ENCODE measurements around the gene TBX18. TPM values are rescaled to one million over a fixed set of nuclear protein-coding genes. Genes with fewer than 3 reads are reported as not detected.

TBX18 gene
- total RNA-seq, 4 donors from 2014 or later, result 1.6 to 19.3 (median 9.5) TPM

DNA sequence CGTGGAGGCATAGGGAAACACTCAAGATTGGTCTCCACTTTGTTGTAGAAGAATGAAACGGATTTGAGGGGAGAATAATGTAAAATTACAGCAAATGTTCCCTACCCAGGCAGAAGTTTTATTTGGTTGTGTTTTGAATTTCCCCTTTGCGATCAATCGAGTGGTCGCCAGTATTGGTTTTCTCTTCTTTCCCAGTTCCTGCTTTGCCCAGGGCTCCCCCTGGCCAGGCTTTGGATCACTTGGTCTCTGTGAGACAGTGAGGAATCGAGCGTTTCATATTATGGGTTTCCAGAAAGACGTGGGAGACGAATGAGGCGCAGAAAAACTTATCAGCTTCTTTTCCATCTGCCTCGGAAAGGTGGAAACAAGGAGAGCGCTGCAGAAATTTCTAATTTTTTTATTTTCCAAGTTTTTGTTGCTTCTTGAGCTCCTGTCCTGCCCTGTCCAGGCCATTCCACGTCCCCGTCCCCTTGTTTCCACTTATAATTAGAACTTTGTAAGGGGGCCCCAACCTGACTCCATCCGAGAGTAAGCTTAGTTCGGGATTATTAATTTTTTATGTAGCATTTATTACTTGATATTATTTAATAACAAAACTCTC, 7.5 kb upstream of the TBX18 start:
- TF ChIP-seq POLR2A (IDR thresholded peaks at IDR 0.05) (no peak), POLR2AphosphoS5 (IDR thresholded peaks at IDR 0.05) (no peak), EP300 (IDR thresholded peaks at IDR 0.05) (no peak)
- TF ChIP-seq, protein P1, sequence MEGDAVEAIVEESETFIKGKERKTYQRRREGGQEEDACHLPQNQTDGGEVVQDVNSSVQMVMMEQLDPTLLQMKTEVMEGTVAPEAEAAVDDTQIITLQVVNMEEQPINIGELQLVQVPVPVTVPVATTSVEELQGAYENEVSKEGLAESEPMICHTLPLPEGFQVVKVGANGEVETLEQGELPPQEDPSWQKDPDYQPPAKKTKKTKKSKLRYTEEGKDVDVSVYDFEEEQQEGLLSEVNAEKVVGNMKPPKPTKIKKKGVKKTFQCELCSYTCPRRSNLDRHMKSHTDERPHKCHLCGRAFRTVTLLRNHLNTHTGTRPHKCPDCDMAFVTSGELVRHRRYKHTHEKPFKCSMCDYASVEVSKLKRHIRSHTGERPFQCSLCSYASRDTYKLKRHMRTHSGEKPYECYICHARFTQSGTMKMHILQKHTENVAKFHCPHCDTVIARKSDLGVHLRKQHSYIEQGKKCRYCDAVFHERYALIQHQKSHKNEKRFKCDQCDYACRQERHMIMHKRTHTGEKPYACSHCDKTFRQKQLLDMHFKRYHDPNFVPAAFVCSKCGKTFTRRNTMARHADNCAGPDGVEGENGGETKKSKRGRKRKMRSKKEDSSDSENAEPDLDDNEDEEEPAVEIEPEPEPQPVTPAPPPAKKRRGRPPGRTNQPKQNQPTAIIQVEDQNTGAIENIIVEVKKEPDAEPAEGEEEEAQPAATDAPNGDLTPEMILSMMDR (IDR thresholded peaks at IDR 0.05), result no peak
- 12 to 20% methylated on average over 13 to 15 of the region's 16 CpGs for WGBS, 2 donors (ENCODE audit: low coverage in 1 of 2)
- ATAC-seq, result no peak
- Histone ChIP-seq H3K9me3 (peaks cover 0 to 8% (median 0%) of the 10 kb centered on the region in 3 donors), H3K27ac (no peak overlapping the region), H3K4me1 (peaks cover 4 to 21% (median 15%) of the 10 kb centered on the region in 3 donors), H3K4me3 (no peak overlapping the region), H3K27me3 (peaks cover 100% of the 10 kb centered on the region), H3K36me3 (no peaks in the 10 kb centered on the region)

DNA sequence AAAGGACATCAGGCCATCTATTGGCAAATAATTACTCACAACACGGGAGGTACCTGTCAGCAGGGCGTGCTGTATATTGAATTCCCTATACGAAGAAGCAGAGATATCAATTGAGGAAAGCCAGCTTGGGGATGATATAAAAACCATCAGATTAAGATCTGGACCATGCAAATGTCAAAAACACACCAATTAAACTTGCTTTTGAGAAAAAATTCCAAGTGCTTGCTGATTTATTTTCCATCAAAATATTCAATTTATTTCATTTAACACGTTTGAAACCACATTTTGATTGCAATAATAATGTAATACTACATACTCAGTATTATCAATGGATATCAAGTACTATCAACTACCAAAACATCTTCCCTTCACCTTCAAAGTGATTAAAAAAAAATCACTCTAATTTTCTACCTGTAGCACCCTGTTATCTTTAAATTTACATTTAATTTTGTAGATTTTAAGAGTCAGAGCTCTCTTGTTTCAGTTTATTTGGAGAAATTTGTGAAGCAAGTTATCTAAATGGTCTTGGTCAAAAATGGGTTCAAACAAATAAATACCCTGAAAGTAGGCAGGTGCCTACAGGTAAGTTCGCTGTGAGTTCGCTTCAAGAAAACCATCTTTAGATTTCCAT, 6.8 kb upstream of the TBX18 start:
- Histone ChIP-seq H3K4me3 (no peak overlapping the region), H3K4me1 (peaks cover 4 to 21% (median 15%) of the 10 kb centered on the region in 3 donors), H3K9me3 (peaks cover 0 to 8% (median 0%) of the 10 kb centered on the region in 3 donors), H3K27me3 (peaks cover 100% of the 10 kb centered on the region), H3K36me3 (no peaks in the 10 kb centered on the region), H3K27ac (no peak overlapping the region)
- no peak for ATAC-seq
- TF ChIP-seq POLR2A (IDR thresholded peaks at IDR 0.05) (no peak), POLR2AphosphoS5 (IDR thresholded peaks at IDR 0.05) (no peak), EP300 (IDR thresholded peaks at IDR 0.05) (no peak)
- TF ChIP-seq, protein P1 (IDR thresholded peaks at IDR 0.05), result no peak
- WGBS, 2 donors (ENCODE audit: low coverage in 1 of 2), result 16 to 18% methylated on average over 6 of the region's 6 CpGs

DNA sequence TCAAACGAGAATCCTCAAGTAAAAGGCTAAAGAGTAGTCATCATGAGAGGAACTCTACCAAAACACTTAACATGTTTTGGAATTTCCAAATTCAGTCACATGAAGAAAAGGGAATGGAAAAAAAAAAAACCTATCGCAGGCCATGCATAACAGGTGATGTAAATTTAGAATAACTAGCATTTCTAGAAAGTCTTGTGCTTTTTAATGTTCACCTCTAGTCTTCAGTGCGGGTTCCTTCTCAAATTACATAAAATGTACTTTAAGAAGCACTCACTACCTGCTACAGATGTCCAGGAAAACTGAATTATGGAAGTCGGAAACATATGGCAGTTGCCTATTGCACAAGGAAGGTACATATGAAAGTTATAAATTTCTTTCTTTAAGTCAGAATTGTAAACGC, 6.1 kb upstream of the TBX18 start:
- no peaks in the 10 kb centered on the region for H3K36me3 ChIP-seq
- peaks cover 0 to 8% (median 0%) of the 10 kb centered on the region in 3 donors for H3K9me3 ChIP-seq
- no peak overlapping the region for H3K4me3 ChIP-seq
- H3K27ac ChIP-seq, result no peak overlapping the region
- no peak for ATAC-seq
- TF ChIP-seq POLR2A (IDR thresholded peaks at IDR 0.05), result no peak
- TF ChIP-seq EP300 (IDR thresholded peaks at IDR 0.05), result no peak
- TF ChIP-seq POLR2AphosphoS5 (IDR thresholded peaks at IDR 0.05), result no peak
- TF ChIP-seq, protein P1 (IDR thresholded peaks at IDR 0.05), result no peak
- 19 to 39% methylated on average over 5 of the region's 5 CpGs for WGBS, 2 donors (ENCODE audit: low coverage in 1 of 2)
- H3K4me1 ChIP-seq, result peaks cover 4 to 21% (median 15%) of the 10 kb centered on the region in 3 donors
- H3K27me3 ChIP-seq, result peaks cover 100% of the 10 kb centered on the region

DNA sequence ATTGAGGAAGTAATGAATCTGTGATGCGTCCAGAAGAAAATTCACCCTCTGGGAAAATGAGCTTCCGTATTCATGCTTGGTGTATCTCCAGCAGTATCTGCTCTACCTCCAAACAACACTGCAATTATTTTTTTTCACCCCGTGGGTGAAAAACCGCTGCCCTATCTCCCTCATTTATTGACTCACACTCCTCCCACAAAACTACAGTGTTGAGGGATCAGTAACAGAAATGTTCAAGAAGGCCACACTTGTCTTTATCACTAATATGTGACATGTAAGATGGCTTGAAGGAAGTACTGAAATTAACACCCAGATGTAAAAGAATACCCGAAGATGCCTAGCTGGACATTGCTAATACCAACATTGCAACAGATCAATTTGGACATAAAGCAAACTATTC, 4.9 kb upstream of the TBX18 start:
- TF ChIP-seq EP300 (IDR thresholded peaks at IDR 0.05), result no peak
- TF ChIP-seq POLR2A (IDR thresholded peaks at IDR 0.05), result no peak
- no peak for TF ChIP-seq POLR2AphosphoS5 (IDR thresholded peaks at IDR 0.05)
- 18 to 27% methylated on average over 4 to 5 of the region's 5 CpGs for WGBS, 2 donors (ENCODE audit: low coverage in 1 of 2)
- ATAC-seq, result no peak
- H3K36me3 ChIP-seq, result no peaks in the 10 kb centered on the region
- peaks cover 100% of the 10 kb centered on the region for H3K27me3 ChIP-seq
- H3K9me3 ChIP-seq, result peaks cover 0 to 8% (median 0%) of the 10 kb centered on the region in 3 donors
- no peak overlapping the region for H3K4me3 ChIP-seq
- H3K4me1 ChIP-seq, result peaks cover 2 to 21% (median 12%) of the 10 kb centered on the region in 3 donors
- H3K27ac ChIP-seq, result no peak overlapping the region

DNA sequence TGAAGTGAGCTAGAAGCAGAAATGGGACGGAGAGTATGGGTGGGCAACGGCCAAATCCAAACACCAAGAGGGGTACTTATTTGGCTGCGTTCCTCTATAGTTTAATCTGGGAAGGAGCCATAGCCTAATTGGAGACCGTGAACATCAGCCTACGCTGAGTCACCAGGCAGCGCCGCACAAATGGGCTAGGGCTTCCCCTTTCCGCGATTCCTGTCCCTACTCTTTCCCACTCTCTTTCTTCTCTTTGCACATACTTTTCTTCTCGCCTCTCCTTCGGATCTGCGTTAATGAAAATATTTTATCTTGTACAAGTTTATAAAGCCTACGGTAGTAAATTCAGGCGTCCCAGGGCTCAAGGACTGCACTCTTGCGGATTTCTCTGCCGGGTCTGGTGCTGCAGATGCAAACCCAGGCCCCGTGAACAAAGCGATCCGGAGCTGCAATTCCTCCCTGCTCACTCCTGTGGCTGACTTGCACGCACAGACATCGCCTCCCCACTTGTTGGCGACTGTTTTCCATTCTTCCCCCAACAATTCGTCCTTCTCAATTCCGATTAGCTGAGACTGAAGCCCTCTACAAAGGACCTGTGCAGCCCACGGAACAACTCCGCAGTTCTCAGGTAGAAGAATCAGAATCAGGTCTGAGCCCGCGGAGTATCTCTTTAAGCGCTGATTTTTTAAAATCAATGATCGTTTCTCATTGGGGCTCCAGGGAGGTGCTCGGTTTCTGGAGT, 4.2 kb upstream of the TBX18 start:
- ATAC-seq, result no peak
- TF ChIP-seq POLR2AphosphoS5 (IDR thresholded peaks at IDR 0.05) (no peak), EP300 (IDR thresholded peaks at IDR 0.05) (no peak), POLR2A (IDR thresholded peaks at IDR 0.05) (no peak)
- TF ChIP-seq, protein P1 (IDR thresholded peaks at IDR 0.05), result no peak
- H3K9me3 ChIP-seq, result peaks cover 0 to 8% (median 0%) of the 10 kb centered on the region in 3 donors
- 11 to 16% methylated on average over 27 to 30 of the region's 31 CpGs for WGBS, 2 donors (ENCODE audit: low coverage in 1 of 2)
- peaks cover 100% of the 10 kb centered on the region for H3K27me3 ChIP-seq
- H3K4me3 ChIP-seq, result no peak overlapping the region
- no peaks in the 10 kb centered on the region for H3K36me3 ChIP-seq
- H3K27ac ChIP-seq, result no peak overlapping the region
- H3K4me1 ChIP-seq, result peaks cover 0 to 21% (median 5%) of the 10 kb centered on the region in 3 donors

Data from gastroesophageal sphincter (tissue), 4 donors.